AG04450 (cell line): Measurements from ENCODE around the gene CXCR6. TPM values are rescaled to one million over a fixed set of nuclear protein-coding genes. Genes with fewer than 3 reads are reported as not detected.

Experiments used
- CTCF ChIA-PET: fragments of 300-600, 350-600 bp; formaldehyde crosslinking; extraction: SDS; loops from one replicate; lab custom pipeline; 2022; ENCODE audit warnings: antibody characterized with exemption, inconsistent platforms; lab: Charles Lee
- POLR2A ChIA-PET: fragments of 350-600 bp; formaldehyde crosslinking; extraction: SDS; loops from one replicate; lab custom pipeline; 2021; ENCODE audit warnings: antibody characterized with exemption, inconsistent platforms; lab: Yijun Ruan, JAX
- DNase-seq: peaks from one replicate; pipeline ENCODE4 v3.0.0-alpha.2; 2011; ENCODE audit warnings: low read depth, low spot score
- H3K27ac ChIP-seq: one replicate; pipeline ENCODE4 v1.5.1; 2012; ENCODE audit warnings: low read depth, low read length, control low read depth
- H3K27me3 ChIP-seq: one replicate; pipeline ENCODE4 v1.6.0; 2012; ENCODE audit warnings: low read length; ENCODE audit not compliant: control insufficient read depth, insufficient read depth
- H3K4me3 ChIP-seq: 2 replicates; pipeline ENCODE4 v1.5.1; 2011; ENCODE audit warnings: mild to moderate bottlenecking, low read depth, low read length, control low read depth
- H3K9me3 ChIP-seq: 2 replicates; pipeline ENCODE4 v1.5.1; 2012; ENCODE audit warnings: low read length; ENCODE audit not compliant: control insufficient read depth, insufficient read depth
- polyA plus RNA-seq: library from polyadenylated mRNA; depleted of rRNA; stranded (reverse); fragments of >200 nt; gene quantifications from 2 replicates; pipeline ENCODE4 v1.2.3, GENCODE V29; 2011
- TF ChIP-seq, protein P1 (sequence below): IDR thresholded peaks from 2 replicates; pipeline ENCODE4 v1.5.1; 2011; ENCODE audit warnings: low read depth, low read length, control low read depth, inconsistent platforms

Gene CXCR6
- polyA plus RNA-seq, 1 experiment = not detected

DNA sequence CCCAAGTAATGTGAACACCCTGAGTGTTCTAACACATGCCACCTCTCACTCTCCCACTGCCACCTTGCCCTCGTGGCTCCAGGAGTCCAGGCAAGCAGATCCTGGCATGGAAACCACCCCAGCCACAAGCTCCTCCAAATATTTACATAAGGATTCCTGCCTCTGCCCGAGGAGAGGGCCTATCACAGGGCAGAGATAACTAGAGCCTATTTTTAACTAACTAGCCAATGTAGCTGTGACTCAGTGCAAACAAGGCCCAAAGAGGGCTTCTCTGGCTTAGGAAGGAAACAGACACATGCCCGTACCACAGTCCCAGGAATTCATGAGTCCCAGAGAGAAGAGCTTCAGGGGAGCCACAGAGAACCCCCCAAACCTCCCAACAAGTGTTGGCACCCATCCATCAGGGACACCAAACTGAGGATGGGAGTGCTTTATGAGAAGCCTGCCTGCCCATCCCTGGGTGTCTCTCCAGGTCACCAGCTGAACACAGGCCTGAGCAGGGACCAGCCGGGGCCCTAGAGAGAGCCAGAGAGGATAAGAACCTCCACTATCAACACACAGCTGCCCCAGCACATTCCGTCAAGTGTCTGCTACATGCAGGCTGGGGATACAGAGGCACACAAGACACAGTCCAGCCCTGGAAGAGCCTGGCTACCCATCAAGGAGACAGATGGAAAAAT is 43.2 kb downstream of the CXCR6 start:
- Histone ChIP-seq H3K27ac (peak overlapping the region; percentile 92), H3K27me3 (no peaks in the 10 kb centered on the region), H3K4me3 (no peak overlapping the region), H3K9me3 (no peaks in the 10 kb centered on the region)
- TF ChIP-seq, protein P1, sequence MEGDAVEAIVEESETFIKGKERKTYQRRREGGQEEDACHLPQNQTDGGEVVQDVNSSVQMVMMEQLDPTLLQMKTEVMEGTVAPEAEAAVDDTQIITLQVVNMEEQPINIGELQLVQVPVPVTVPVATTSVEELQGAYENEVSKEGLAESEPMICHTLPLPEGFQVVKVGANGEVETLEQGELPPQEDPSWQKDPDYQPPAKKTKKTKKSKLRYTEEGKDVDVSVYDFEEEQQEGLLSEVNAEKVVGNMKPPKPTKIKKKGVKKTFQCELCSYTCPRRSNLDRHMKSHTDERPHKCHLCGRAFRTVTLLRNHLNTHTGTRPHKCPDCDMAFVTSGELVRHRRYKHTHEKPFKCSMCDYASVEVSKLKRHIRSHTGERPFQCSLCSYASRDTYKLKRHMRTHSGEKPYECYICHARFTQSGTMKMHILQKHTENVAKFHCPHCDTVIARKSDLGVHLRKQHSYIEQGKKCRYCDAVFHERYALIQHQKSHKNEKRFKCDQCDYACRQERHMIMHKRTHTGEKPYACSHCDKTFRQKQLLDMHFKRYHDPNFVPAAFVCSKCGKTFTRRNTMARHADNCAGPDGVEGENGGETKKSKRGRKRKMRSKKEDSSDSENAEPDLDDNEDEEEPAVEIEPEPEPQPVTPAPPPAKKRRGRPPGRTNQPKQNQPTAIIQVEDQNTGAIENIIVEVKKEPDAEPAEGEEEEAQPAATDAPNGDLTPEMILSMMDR = no peak
- ChIA-PET CTCF (interaction anchor here (0.6 to 2.2 kb wide), 4 partner anchors 46 to 456 kb away, joined by 3 to 9 read pairs (median 4); no protein-coding TSS in a partner anchor), POLR2A (interaction anchor here (1.4 kb wide), 1 partner anchor 14 kb away, joined by 8 read pairs; no protein-coding TSS in a partner anchor)
- no peak for DNase-seq

DNA sequence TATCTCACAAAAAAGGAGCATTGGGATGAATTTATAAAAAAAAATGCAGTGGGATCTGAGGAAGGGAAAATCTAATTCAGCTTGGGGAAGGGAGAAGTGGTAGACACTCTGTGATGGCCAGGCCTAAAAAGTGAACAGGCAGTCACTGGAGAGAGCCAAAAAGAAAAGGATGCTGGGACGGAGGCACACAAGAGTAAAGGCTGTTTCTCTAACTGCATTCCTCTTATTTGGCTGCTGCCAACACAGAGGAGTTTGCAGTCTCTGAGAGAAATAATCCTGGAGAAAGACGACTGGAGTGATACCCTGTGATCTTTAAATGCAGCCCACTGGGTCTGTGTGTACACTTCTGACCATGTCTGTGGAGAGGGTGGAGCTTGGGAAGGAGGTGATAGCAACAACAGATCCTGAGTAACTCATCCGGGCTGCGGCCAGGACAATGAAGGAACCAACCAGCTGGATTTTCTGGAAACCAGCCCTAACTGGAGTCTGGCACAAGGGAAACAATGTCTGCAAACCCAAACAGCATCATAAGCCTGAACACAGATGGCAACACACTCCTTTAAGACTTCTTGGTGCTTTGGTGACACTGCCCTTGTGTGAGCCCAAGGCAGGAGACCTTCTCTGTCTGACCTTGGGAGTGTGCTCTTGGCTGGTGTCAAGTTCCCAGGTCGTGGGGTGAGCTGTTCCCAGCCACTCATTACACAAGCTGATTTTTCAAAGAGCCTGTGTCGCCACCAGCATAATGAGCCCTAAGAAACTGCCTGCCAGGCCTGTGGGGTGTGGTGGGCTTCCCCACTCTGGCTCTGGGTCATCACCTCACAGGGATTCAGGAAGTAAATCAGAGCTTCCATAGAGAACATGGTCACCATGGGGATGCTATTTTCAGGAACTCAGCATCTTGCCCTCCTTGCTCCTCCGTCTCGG is 44.4 kb downstream of the CXCR6 start:
- Histone ChIP-seq H3K27ac (peak overlapping the region; percentile 81), H3K9me3 (no peaks in the 10 kb centered on the region), H3K27me3 (no peaks in the 10 kb centered on the region), H3K4me3 (no peak overlapping the region)
- ChIA-PET POLR2A (interaction anchor here (0.8 to 1.3 kb wide), 2 partner anchors 15 to 19 kb away, joined by 3 to 8 read pairs; no protein-coding TSS in a partner anchor), CTCF (interaction anchor here (1.0 to 2.2 kb wide), 2 partner anchors 92 to 455 kb away, joined by 5 to 9 read pairs; no protein-coding TSS in a partner anchor)
- no peak for DNase-seq
- TF ChIP-seq, protein P1 = no peak

DNA sequence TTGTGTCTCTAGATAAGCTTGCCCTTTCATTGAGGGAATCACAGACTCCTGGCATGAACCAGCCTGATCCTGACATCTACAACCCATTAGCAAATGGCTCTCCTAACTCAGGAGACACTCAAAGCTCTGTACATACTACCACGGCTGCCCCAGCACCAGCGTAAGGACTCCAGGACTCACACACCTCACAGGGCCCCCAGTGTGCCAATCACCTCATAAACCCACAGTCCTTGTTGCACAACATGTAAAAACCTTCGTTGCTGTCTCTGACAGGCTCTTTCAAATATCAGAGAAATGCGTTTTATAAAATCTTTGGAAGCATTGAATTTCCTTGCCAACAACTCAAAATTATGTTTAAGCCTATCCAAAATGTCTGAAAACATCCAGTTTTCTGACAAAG is 45.1 kb downstream of the CXCR6 start:
- DNase-seq = no peak
- TF ChIP-seq, protein P1 = no peak
- Histone ChIP-seq H3K27ac (peak overlapping the region; percentile 81), H3K4me3 (no peak overlapping the region), H3K9me3 (no peaks in the 10 kb centered on the region), H3K27me3 (no peaks in the 10 kb centered on the region)
- ChIA-PET POLR2A (interaction anchor here (1.3 kb wide), 1 partner anchor 16 kb away, joined by 8 read pairs; no protein-coding TSS in a partner anchor), CTCF (interaction anchor here (0.9 to 1.2 kb wide), 2 partner anchors 37 to 91 kb away, joined by 3 to 4 read pairs; no protein-coding TSS in a partner anchor)

DNA sequence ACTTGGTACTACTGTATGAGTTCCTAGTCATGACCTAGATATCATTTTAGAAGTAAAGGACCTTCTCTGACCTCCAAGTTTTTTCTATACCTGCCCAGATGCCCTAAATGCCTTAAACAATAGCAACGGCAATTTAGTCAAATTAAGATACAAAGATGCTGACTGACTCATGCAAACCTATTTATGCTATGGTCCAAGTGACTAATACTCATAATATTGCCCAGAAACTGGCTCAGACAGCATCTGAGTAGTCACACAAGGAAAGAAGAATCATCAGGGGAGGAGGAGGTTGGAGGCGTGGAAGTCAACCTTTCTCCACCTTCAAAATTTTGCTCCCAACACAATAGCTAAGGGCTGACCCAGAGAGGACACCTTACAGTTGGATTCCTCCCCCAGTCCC is 45.5 kb downstream of the CXCR6 start:
- no peak for DNase-seq
- H3K9me3 ChIP-seq = no peaks in the 10 kb centered on the region
- H3K27ac ChIP-seq = peak overlapping the region; percentile 80
- ChIA-PET CTCF (interaction anchor here (0.9 to 1.2 kb wide), 2 partner anchors 38 to 90 kb away, joined by 3 to 4 read pairs; no protein-coding TSS in a partner anchor), POLR2A (interaction anchor here (0.6 kb wide), 1 partner anchor 16 kb away, joined by 3 read pairs; no protein-coding TSS in a partner anchor)
- TF ChIP-seq, protein P1 = no peak
- H3K27me3 ChIP-seq = no peaks in the 10 kb centered on the region
- H3K4me3 ChIP-seq = no peak overlapping the region
